Skin epidermis (tissue), 12 donors: ENCODE measurements around the gene PCDHGA11.
"Not testable (repeated sequence)": the region's sequence is repeated elsewhere in the genome, so short reads cannot be mapped to it uniquely, and the experiment has no call there.

Experiments
- H3K27ac ChIP-seq, 21 experiments: fragments of 200-600 bp; sonication (generic) in 11 of 21; one replicate each; pipeline ENCODE4 v1.5.0; 2020; ENCODE audit warnings: mild to moderate bottlenecking in 3 of 21, inconsistent platforms in 2 of 21, moderate library complexity in 2 of 21
- H3K4me3 ChIP-seq, 7 experiments: fragments of 200-600 bp; sonication (generic) in 2 of 7; one replicate each; pipeline ENCODE4 v1.5.0; 2020; ENCODE audit warnings: inconsistent platforms in 2 of 7, mild to moderate bottlenecking in 2 of 7, moderate library complexity in 1 of 7

PCDHGA11 gene

DNA sequence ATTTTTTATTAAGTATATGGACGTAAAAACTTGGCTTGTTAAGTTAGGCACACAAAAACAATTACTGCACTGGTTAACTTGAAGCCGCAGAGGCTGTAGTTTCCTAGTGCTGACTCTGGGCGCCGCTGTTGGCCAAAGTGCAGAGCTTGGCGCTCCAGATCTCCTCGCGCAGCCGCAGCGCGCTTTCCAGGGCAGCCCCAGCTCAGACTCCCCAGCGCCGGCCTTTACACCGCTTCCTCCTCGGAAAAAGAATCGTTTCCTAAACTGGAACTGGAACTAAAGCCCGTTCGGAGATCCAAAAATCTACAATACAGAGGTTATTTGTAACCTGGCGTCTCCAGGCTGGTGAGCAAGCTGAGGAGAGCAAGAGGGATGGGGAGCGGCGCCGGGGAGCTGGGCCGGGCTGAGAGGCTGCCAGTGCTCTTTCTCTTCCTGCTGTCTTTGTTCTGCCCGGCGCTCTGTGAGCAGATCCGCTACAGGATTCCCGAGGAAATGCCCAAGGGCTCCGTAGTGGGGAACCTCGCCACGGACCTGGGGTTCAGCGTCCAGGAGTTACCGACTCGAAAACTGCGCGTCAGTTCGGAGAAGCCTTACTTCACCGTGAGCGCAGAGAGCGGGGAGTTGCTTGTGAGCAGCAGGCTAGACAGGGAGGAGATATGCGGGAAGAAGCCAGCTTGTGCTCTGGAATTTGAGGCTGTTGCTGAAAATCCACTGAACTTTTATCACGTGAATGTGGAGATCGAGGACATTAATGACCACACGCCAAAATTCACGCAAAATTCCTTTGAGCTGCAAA lies 22.9 kb upstream of the PCDHGA11 start, which contains the start of gene PCDHGB5:
Gene PCDHGB5, plus strand, starts transcription at position 192 of the 796 bp plus-strand sequence. Its CDS starts 181 bp downstream, at position 373.
- not testable (repeated sequence) for H3K27ac ChIP-seq
- H3K4me3 ChIP-seq, result peak within 1 kb of the TSS in 1 of 7 experiments; percentile 6

DNA sequence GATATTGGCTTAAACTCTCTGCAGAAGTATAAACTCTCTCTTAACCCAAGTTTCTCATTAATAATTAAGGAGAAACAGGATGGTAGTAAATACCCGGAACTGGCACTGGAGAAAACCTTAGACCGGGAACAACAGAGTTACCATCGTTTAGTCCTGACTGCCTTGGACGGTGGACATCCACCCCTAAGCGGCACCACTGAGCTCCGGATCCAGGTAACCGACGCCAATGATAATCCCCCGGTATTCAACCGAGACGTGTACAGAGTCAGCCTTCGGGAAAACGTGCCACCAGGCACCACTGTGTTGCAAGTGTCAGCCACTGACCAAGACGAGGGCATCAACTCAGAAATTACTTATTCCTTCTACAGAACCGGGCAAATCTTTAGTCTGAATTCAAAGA lies 22.2 kb upstream of the PCDHGA11 start:
- H3K4me3 ChIP-seq, result no peak overlapping the region

DNA sequence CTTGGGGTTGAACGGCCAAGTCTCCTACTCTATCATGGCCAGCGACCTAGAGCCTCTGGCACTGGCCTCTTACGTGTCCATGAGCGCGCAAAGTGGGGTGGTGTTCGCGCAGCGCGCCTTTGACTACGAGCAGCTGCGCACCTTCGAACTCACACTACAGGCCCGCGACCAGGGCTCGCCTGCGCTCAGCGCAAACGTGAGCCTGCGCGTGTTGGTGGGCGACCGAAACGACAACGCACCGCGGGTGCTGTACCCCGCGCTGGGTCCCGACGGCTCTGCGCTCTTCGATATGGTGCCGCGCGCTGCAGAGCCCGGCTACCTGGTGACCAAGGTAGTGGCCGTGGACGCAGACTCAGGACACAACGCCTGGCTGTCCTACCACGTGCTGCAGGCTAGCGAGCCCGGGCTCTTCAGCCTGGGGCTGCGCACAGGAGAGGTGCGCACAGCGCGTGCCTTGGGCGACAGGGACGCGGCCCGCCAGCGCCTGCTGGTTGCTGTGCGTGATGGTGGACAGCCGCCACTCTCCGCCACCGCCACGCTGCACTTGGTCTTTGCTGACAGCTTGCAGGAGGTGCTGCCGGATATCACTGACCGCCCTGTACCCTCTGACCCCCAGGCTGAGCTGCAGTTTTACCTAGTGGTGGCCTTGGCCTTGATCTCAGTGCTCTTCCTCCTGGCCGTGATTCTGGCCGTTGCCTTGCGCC lies 21.1 kb upstream of the PCDHGA11 start:
- H3K27ac ChIP-seq, result no peak overlapping the region
- no peak overlapping the region for H3K4me3 ChIP-seq

More for the DNA sequence above, 22.2 kb upstream of the PCDHGA11 start:
- no peak overlapping the region for H3K27ac ChIP-seq

DNA sequence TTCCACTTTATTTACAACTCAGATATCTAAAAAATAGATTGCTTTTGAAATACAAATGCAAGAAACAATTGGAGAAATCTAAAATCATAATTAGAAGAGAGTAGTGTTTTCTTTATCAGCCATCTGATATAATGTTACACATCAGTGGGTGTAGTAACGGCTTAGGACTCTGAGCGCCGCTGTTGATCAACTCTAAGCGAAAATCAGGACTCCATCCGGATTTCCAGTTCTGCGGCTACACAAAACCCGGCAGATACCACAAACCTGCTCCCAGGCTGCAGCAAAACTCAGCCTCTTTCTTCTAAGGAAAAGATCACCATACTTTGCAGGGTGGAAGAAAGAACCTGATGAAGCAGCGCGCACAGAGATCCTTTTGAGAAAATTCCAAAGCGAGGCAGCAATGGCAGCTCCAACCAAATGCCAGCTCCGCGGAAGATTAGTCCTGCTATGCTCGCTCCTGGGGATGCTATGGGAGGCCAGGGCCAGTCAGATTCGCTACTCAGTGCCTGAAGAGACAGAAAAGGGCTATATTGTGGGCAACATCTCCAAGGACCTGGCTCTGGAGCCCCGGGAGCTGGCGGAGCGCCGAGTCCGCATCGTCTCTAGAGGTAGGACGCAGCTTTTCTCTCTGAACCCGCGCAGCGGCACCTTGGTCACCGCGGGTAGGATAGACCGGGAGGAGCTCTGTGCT lies 18.2 kb upstream of the PCDHGA11 start, which contains the start of gene PCDHGA9:
Gene PCDHGA9, plus strand, starts transcription at position 226 of the 691 bp plus-strand sequence. Its CDS starts 175 bp downstream, at position 401.
- peak within 1 kb of the TSS in 3 of 7 experiments; percentile 1 to 22 (median 7) for H3K4me3 ChIP-seq
- H3K27ac ChIP-seq, result peak within 1 kb of the TSS in 1 of 21 experiments; percentile 9

DNA sequence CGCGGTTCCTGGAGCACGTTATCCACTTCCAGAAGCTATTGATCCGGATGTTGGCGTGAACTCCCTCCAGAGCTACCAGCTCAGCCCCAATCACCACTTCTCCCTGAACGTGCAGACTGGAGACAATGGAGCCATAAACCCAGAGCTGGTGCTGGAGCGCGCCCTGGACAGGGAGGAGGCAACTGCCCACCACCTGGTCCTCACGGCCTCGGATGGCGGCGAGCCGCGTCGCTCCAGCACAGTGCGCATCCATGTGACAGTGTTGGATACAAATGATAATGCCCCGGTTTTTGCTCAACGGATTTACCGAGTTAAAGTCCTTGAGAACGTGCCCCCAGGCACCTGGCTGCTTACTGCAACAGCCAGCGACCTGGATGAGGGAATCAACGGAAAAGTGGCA lies 17.5 kb upstream of the PCDHGA11 start:
- peak overlapping the region in 1 of 7 experiments; percentile 7 for H3K4me3 ChIP-seq

DNA sequence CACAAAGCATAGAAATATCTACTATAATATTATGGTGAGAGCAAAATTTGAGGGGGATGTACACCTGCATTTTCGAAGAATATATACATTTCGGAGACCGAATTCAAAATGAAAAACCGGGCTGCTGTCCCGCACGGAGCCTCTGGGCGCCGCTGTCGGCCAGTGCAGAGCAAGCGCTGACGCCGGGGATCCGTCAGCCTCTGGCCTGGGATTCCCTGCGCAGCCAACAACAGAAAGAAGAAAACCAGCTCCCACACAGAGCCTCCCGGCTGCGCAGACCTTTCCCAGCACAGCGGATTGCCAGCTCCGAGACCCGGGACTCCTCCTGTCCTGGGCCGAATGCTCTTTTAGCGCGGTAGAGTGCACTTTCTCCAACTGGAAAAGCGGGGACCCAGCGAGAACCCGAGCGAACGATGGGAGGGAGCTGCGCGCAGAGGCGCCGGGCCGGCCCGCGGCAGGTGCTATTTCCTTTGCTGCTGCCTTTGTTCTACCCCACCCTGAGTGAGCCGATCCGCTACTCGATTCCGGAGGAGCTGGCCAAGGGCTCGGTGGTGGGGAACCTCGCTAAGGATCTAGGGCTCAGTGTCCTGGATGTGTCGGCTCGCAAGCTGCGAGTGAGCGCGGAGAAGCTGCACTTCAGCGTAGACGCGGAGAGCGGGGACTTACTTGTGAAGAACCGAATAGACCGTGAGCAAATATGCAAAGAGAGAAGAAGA lies 12.9 kb upstream of the PCDHGA11 start, which contains the start of gene PCDHGB6:
Gene PCDHGB6, plus strand, starts transcription at position 232 of the 716 bp plus-strand sequence. Its CDS starts 182 bp downstream, at position 414.
- peak within 1 kb of the TSS in 4 of 7 experiments; percentile 11 to 21 (median 12) for H3K4me3 ChIP-seq
- H3K27ac ChIP-seq, result not testable (repeated sequence)

More for the DNA sequence above, 17.5 kb upstream of the PCDHGA11 start:
- H3K27ac ChIP-seq, result no peak overlapping the region

DNA sequence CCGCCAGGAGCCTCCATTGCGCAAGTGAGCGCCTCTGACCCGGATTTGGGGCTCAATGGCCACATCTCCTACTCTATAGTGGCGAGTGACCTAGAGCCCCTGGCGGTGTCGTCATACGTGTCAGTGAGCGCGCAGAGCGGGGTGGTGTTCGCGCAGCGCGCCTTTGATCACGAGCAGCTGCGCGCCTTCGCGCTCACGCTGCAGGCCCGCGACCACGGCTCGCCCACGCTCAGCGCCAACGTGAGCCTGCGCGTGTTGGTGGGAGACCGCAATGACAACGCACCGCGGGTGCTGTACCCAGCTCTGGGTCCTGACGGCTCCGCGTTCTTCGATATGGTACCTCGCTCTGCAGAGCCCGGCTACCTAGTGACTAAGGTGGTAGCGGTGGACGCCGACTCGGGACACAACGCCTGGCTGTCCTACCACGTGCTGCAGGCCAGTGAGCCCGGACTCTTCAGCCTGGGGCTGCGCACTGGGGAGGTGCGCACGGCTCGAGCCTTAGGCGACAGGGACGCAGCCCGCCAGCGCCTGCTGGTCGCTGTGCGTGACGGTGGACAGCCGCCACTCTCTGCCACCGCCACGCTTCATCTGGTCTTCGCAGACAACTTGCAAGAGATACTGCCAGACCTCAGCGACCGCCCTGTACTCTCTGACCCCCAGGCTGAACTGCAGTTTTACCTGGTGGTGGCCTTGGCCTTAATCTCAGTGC lies 11.1 kb upstream of the PCDHGA11 start:
- Histone ChIP-seq H3K4me3 (no peak overlapping the region), H3K27ac (no peak overlapping the region)

DNA sequence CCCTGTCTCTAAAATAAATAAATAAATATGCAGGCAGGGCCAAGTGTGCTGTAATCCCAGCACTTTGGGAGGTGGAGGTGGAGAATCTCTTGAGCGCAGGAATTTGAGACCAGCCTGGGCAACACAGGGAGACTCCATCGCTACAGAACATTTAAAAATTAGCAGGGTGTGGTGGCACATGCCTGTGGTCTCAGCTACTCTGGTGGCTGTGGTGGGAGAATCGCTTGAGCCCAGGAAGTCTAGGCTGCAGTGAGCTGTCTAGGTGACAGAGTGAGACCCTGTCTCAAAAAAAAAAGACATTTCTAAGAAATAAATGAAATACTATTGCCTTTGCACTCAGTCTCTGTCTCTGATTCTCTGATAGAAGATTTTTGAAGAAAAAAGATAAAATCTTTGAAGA lies 9.3 kb upstream of the PCDHGA11 start:
- H3K27ac ChIP-seq, result no peak overlapping the region
- no peak overlapping the region for H3K4me3 ChIP-seq

DNA sequence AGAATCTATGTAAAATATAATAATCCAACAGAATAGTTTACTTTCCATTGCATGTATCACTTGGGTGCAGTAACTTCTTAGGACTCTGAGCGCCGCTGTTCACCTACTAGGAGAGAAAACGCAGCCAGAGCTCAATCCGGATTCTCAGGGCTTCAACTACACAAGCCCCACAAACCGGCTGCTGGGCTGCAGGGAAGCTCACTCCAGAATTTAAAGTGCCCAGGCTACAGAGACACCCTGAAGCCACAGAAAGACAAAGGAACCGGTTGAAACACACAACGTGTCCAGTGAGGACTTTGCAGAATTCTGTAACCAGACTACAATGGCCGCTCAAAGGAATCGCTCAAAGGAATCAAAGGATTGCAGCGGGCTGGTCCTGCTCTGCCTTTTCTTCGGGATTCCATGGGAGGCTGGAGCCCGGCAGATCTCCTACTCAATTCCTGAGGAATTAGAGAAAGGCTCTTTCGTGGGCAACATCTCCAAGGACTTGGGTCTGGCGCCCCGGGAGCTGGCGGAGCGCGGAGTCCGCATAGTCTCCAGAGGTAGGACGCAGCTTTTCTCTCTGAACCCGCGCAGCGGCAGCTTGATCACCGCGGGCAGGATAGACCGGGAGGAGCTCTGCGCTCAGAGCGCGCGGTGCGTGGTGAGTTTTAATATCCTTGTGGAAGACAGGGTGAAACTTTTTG lies 7.9 kb upstream of the PCDHGA11 start, which contains the start of gene PCDHGA10:
Gene PCDHGA10, plus strand, starts transcription at position 134 of the 686 bp plus-strand sequence. Its CDS starts 189 bp downstream, at position 323.
- Histone ChIP-seq H3K27ac (peak within 1 kb of the TSS in 1 of 21 experiments; percentile 41), H3K4me3 (peak within 1 kb of the TSS in 6 of 7 experiments; percentile 3 to 36 (median 20))

DNA sequence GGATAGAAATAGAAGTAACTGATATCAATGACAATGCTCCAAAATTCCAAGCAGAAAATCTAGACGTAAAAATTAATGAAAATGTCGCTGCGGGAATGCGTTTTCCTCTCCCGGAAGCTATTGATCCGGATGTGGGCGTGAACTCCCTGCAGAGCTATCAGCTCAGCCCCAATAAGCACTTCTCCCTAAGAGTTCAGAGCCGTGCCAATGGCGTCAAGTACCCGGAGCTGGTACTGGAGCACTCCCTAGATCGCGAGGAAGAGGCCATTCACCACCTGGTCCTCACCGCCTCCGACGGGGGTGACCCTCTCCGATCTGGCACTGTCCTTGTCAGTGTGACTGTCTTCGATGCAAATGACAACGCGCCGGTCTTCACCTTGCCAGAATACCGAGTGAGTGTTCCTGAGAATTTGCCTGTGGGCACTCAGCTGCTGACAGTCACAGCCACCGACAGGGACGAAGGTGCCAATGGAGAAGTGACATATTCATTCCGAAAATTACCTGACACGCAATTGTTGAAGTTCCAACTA lies 7.2 kb upstream of the PCDHGA11 start:
- peak overlapping the region in 6 of 7 experiments; percentile 3 to 36 (median 20) for H3K4me3 ChIP-seq
- H3K27ac ChIP-seq, result no peak overlapping the region

DNA sequence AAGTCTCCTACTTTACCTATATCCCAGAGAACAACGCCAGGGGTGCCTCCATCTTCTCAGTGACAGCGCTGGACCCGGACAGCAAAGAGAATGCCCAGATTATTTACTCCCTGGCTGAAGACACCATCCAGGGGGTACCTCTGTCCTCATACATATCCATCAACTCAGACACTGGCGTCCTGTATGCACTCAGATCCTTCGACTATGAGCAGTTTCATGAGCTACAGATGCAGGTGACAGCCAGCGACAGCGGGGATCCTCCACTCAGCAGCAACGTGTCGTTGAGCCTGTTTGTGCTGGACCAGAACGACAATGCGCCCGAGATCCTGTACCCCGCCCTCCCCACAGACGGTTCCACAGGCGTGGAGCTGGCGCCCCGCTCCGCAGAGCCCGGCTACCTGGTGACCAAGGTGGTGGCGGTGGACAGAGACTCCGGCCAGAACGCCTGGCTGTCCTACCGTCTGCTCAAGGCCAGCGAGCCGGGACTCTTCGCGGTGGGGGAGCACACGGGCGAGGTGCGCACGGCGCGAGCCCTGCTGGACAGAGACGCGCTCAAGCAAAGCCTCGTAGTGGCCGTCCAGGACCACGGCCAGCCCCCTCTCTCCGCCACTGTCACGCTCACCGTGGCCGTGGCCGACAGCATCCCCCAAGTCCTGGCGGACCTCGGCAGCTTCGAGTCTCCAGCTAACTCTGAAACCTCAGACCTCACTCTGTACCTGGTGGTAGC lies 6.1 kb upstream of the PCDHGA11 start:
- H3K4me3 ChIP-seq, result not testable (repeated sequence)

DNA sequence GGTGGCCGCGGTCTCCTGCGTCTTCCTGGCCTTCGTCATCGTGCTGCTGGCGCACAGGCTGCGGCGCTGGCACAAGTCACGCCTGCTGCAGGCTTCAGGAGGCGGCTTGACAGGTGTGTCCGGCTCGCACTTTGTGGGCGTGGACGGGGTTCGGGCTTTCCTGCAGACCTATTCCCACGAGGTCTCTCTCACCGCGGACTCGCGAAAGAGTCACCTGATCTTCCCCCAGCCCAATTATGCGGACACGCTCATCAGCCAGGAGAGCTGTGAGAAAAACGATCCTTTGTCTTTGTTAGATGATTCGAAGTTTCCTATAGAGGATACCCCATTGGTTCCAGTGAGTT lies 5.6 kb upstream of the PCDHGA11 start:
- not testable (repeated sequence) for H3K4me3 ChIP-seq, H3K27ac ChIP-seq

More for the DNA sequence above, 6.1 kb upstream of the PCDHGA11 start:
- not testable (repeated sequence) for H3K27ac ChIP-seq

DNA sequence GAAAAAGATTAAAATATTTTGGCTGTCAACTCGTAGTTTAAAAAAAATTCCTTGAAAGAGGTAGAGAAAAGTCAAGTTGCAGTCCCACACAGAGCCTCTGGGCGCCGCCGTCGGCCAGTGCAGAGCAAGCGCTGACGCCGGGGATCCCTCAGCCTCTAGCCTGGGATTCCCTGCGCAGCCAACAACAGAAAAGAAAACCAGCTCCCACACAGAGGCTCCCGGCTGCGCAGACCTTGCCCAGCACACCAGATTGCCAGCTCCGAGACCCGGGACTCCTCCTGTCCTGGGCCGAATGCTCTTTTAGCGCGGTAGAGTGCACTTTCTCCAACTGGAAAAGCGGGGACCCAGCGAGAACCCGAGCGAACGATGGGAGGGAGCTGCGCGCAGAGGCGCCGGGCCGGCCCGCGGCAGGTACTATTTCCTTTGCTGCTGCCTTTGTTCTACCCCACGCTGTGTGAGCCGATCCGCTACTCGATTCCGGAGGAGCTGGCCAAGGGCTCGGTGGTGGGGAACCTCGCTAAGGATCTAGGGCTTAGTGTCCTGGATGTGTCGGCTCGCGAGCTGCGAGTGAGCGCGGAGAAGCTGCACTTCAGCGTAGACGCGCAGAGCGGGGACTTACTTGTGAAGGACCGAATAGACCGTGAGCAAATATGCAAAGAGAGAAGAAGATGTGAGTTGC lies 3.2 kb upstream of the PCDHGA11 start, which contains the start of gene PCDHGB7:
Gene PCDHGB7, plus strand, starts transcription at position 184 of the 679 bp plus-strand sequence. Its CDS starts 183 bp downstream, at position 367.
- peak within 1 kb of the TSS; percentile 16 to 37 (median 25) for H3K4me3 ChIP-seq
- peak within 1 kb of the TSS in 1 of 21 experiments; percentile 12 for H3K27ac ChIP-seq

DNA sequence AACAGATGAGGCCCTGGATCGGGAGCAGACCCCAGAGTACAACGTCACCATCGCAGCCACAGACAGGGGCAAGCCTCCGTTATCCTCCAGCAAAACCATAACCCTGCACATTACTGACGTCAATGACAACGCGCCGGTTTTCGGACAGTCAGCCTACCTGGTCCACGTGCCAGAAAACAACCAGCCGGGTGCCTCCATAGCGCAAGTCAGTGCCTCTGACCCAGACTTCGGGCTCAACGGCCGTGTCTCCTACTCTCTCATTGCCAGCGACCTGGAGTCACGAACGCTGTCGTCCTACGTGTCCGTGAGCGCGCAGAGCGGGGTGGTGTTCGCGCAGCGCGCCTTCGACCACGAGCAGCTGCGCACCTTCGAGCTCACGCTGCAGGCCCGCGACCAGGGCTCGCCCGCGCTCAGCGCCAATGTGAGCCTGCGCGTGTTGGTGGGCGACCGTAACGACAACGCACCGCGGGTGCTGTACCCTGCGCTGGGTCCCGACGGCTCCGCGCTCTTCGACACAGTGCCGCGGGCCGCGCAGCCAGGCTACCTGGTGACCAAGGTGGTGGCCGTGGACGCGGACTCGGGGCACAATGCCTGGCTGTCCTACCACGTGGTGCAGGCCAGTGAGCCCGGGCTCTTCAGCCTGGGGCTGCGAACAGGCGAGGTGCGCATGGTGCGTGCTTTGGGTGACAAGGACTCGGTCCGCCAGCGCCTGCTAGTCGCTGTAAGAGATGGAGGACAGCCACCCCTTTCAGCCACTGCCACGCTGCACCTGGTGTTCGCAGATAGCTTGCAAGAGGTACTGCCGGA lies 1.6 kb upstream of the PCDHGA11 start:
- Histone ChIP-seq H3K27ac (no peak overlapping the region), H3K4me3 (no peak overlapping the region)

DNA sequence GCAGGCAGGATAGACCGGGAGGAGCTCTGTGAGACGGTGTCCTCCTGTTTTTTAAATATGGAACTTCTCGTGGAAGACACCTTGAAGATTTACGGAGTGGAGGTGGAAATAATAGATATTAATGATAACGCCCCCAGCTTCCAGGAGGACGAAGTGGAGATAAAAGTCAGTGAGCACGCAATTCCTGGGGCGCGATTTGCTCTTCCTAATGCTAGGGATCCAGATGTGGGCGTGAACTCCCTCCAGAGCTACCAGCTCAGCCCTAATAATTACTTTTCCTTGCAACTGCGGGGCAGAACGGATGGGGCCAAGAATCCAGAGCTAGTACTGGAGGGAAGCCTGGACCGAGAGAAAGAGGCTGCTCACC lies 621 bp downstream of the PCDHGA11 start:
- H3K4me3 ChIP-seq, result peak overlapping the region in 3 of 7 experiments; percentile 11 to 32 (median 32)

More for the DNA sequence above, 621 bp downstream of the PCDHGA11 start:
- H3K27ac ChIP-seq, result no peak overlapping the region
